GM10266 (cell line): ENCODE measurements around the gene PTPRH.

Experiments
- DNase-seq: peaks from one replicate; pipeline ENCODE4 v3.0.0; 2012; ENCODE audit errors: extremely low spot score
- CTCF ChIP-seq: IDR thresholded peaks from 2 replicates; pipeline ENCODE4 v1.5.1; 2012; ENCODE audit warnings: mild to moderate bottlenecking, low read depth; ENCODE audit not compliant: control insufficient read depth, insufficient read depth; ENCODE audit errors: missing control alignments

The PTPRH gene

GRCh38 chr19:55231391-55232285 is 22.3 kb upstream of the PTPRH start:
- no peak for TF ChIP-seq CTCF
- no peak for DNase-seq

GRCh38 chr19:55230780-55231179 is 21.5 kb upstream of the PTPRH start:
- TF ChIP-seq CTCF = no peak
- DNase-seq = no peak

GRCh38 chr19:55230329-55230728 is 21.0 kb upstream of the PTPRH start:
- no peak for TF ChIP-seq CTCF
- no peak for DNase-seq

- DNase-seq = no peak
- TF ChIP-seq CTCF = no peak
Measured at GRCh38 chr19:55229789-55230182, 20.5 kb upstream of the PTPRH start.

- TF ChIP-seq CTCF = no peak
- DNase-seq = no peak
Measured at GRCh38 chr19:55229145-55229788, 20.0 kb upstream of the PTPRH start.

- DNase-seq = no peak
- TF ChIP-seq CTCF = no peak
Measured at GRCh38 chr19:55228403-55229031, 19.2 kb upstream of the PTPRH start, which contains the start of gene TMEM86B. TSS of gene TMEM86B (minus strand) at chr19:55228763. CDS start at chr19:55228741, 22 bp downstream.
